LNCaP clone FGC (cell line): ENCODE results near the gene LPCAT3.

Experiments
- DNase-seq: peaks from one replicate; pipeline ENCODE4 v3.0.0-alpha.2; 2011; ENCODE audit warnings: low read depth
- H3K4me3 ChIP-seq: 2 replicates; pipeline ENCODE4 v1.5.1; 2011; ENCODE audit warnings: mild to moderate bottlenecking, low read depth, low read length, control low read depth
- CTCF ChIP-seq: IDR thresholded peaks from 2 replicates; pipeline ENCODE4 v1.5.1; 2012; ENCODE audit warnings: mild to moderate bottlenecking; ENCODE audit not compliant: control insufficient read depth, insufficient read depth; ENCODE audit errors: extremely low read depth

LPCAT3 gene

DNA sequence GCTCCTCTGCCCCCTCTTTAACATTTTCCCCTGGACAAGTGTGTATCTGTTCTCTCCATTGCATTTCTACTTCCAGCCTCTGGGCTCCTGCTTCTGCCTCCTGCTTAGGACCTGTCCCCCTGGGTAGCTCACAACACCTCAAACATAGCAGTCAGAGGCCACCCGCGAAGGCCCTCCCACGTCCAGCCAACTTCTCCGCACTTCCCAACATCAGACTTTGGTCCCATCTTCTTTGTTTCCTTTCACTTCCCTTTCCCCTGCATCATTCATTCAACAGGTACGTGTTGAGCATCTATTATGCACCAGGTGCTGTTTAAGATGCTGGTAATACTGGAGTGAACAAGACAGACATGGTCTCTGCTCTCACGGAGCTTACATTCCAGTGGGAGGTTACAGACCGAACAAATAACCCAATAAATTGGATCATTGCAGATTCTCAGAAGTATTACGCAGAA is 71.3 kb downstream of the LPCAT3 start:
- H3K4me3 ChIP-seq: peak overlapping the region; percentile 68
- TF ChIP-seq CTCF: no peak
- DNase-seq: no peak

DNA sequence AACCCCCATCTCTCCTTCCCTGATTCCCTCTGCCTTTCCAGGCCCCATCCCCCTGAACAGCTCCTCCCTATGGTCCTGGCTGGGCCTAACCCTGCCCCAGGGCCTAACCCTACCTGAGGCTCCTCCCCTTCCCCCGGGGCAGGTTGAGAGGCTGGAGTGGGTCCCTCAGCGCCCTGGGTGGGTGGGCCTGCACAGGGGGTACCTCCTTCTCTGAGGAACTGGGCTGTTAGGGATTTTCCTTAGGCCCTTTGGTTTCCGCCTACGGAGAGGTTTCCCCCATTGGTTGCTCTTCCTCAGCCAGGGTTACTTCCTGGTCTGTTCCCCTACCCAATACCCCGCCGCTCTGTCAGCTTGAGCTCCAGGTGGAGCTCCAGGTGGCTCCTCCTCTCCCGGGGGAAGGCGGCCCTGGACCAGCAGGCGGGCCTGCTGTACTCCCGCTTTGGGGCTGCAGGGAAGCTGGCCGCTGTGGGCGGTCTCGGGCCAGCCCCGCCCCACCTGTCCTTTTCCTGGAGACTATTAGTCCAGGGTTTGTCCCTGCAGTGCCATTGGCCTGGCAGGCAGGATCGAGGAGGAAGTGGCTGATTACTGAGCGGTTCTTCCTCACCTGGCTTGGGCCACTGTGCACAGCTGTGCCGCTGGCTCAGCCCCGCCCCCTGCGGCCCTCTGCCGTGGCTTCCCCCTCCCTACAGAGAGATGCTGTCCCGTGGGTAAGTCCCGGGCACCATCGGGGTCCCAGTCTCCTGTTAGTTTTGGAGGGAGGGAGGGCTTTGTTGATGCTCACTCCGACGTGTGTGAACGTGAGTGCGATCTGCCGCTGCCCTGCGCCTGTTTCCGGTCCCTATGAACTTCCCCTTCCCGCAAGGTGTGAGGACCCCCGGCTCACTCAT is 72.0 kb downstream of the LPCAT3 start:
- DNase-seq: peak; percentile 97
- TF ChIP-seq CTCF: 0 out of 2 replicates have a peak, but pooled peaks have one; percentile 7
- H3K4me3 ChIP-seq: peak overlapping the region; percentile 85

GRCh38 chr12:6945613-6946012 is 72.7 kb downstream of the LPCAT3 start:
- H3K4me3 ChIP-seq: peak overlapping the region; percentile 85
- DNase-seq: no peak
- TF ChIP-seq CTCF: no peak

- TF ChIP-seq CTCF: peak; percentile 94
- peak overlapping the region; percentile 85 for H3K4me3 ChIP-seq
- DNase-seq: peak; percentile 90
Observed at GRCh38 chr12:6944381-6945186, 73.7 kb downstream of the LPCAT3 start.

DNA sequence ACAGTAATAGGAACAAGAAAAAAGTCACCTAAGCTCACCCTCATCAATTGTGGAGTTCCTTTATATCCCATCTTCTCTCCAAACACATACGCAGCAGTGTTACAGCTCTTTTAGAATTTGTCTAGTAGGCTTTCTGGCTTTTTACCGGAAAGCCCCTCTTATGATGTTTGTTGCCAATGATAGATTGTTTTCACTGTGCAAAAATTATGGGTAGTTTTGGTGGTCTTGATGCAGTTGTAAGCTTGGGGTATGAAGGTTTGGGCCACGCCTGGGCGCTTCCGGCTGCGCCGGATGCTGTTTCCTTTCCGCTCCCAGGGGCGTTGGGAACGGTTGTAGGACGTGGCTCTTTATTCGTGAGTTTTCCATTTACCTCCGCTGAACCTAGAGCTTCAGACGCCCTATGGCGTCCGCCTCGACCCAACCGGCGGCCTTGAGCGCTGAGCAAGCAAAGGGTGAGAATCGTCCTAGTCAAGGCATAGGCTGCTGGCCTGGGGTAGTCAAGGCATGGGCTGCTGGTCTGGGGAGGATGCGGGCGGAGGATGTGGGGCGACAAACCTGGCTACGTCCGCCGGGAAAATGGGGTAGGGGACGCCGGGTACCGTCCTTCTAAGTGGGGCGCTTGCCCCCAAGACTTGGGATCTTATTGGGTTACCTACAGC is 74.4 kb downstream of the LPCAT3 start, which contains the start of the genes C12orf57 and RNU7-1:
TSS of gene C12orf57 (plus strand) at position 301 of the 659 bp plus-strand sequence. CDS start at position 401, 100 bp downstream.
TSS of gene RNU7-1 (plus strand) at position 95 of the 659 bp plus-strand sequence.
- no peak for TF ChIP-seq CTCF
- H3K4me3 ChIP-seq: peak within 1 kb of the TSS; percentile 85
- peak; percentile 65 for DNase-seq

DNA sequence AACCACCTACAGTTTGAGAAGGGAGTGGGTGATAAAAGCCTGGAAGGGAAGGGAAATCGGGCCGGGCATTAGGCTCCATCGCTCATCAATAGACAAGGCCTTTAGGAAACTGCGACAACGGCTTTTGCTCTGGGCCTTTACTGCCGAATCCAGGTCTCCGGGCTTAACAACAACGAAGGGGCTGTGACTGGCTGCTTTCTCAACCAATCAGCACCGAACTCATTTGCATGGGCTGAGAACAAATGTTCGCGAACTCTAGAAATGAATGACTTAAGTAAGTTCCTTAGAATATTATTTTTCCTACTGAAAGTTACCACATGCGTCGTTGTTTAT is 74.9 kb downstream of the LPCAT3 start:
- TF ChIP-seq CTCF: no peak
- H3K4me3 ChIP-seq: peak overlapping the region; percentile 85
- peak; percentile 86 for DNase-seq
